Choroid plexus epithelial cell (primary cell): ENCODE data around the gene NFU1.

ENCODE experiments used
- DNase-seq: peaks from one replicate; pipeline ENCODE4 v3.0.0-alpha.2; 2010; ENCODE audit warnings: low read depth
- H3K4me3 ChIP-seq: 2 replicates; pipeline ENCODE4 v1.5.1; 2011; ENCODE audit warnings: low read depth, mild to moderate bottlenecking, control low read depth, low read length, moderate library complexity
- TF ChIP-seq, protein P1 (sequence below): conservative IDR thresholded peaks from 2 replicates; pipeline ENCODE4 v1.5.1; 2011; ENCODE audit warnings: low read depth, mild to moderate bottlenecking, control low read depth, inconsistent platforms, low read length, moderate library complexity

NFU1 gene

DNA sequence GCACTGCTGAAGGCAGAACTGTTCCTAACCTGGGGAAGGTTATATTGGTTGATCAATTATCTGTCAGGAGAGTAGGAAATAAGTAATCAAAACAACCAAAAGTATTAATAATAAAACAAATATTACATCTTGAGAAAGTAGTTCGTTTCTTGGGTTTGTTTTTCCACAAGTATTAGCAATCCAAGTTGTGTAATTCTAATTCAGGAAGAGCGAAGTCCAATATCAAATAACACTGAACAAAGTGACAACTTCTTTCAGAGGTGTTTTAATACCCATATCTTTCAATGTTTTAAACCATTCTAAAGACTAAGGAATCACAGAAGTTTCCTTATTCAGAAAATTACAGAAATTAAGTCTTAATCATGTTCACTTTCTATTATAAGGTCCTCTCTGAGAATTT is 34.6 kb upstream of the NFU1 start:
- no peak for DNase-seq
- no peak overlapping the region for H3K4me3 ChIP-seq
- TF ChIP-seq, protein P1, sequence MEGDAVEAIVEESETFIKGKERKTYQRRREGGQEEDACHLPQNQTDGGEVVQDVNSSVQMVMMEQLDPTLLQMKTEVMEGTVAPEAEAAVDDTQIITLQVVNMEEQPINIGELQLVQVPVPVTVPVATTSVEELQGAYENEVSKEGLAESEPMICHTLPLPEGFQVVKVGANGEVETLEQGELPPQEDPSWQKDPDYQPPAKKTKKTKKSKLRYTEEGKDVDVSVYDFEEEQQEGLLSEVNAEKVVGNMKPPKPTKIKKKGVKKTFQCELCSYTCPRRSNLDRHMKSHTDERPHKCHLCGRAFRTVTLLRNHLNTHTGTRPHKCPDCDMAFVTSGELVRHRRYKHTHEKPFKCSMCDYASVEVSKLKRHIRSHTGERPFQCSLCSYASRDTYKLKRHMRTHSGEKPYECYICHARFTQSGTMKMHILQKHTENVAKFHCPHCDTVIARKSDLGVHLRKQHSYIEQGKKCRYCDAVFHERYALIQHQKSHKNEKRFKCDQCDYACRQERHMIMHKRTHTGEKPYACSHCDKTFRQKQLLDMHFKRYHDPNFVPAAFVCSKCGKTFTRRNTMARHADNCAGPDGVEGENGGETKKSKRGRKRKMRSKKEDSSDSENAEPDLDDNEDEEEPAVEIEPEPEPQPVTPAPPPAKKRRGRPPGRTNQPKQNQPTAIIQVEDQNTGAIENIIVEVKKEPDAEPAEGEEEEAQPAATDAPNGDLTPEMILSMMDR = no peak

DNA sequence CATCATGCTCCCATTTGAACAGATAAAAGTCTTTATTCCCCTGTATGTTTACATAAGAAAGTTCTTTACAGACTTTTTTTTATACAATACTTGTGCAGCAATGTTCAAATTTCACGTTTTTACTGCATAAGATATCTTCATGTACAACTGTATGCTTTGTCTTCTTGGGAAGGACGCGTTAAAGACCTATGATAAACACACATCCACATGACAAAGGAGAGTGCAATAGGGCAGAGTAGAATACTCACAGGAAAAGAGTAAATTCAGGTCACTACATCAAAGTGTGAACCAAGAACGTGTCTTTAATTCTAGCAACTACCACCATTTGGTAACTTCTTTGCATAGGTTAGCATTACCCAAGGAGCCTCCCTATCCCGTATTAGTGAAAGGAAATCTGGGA is 33.7 kb upstream of the NFU1 start:
- no peak for DNase-seq
- H3K4me3 ChIP-seq = no peak overlapping the region
- TF ChIP-seq, protein P1 = no peak

DNA sequence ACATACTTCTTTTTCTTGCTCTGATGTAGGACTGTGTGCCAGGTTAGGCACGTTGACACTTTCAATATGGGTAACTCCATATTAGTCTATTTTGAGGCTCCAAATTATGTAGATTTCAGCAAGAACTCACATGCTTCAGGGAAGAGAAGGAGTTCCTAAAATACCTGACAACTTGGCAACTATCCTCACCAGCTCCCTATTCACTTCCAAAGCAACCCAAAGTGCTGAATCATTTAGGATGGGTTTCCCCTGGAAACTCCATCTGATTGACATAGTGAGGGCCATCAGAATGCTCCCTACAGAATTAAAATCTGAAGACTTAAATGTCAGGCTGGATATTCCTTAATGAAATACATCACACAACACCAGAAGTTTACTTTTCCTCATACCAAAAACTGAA is 32.5 kb upstream of the NFU1 start:
- TF ChIP-seq, protein P1 = no peak
- no peak for DNase-seq
- H3K4me3 ChIP-seq = no peak overlapping the region

DNA sequence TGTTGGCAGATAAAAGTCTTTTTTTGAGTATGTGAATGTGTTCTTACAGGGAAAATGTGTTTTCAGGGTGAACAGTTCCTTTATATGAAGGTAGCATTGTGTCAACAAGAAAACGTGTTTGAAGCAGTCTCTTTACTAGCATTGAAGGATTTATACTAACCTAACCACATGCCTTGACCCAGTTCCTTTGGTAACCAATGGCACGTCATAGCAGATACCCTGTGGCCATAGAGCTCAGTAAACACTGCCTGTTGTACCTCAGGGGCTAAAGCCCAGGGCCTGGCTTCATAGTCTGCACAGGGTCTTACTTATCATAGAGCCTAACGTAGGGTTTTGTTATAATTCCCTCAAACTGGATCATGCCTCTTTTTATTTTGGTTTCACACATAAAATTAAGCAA is 32.1 kb upstream of the NFU1 start:
- no peak for DNase-seq
- TF ChIP-seq, protein P1 = no peak

DNA sequence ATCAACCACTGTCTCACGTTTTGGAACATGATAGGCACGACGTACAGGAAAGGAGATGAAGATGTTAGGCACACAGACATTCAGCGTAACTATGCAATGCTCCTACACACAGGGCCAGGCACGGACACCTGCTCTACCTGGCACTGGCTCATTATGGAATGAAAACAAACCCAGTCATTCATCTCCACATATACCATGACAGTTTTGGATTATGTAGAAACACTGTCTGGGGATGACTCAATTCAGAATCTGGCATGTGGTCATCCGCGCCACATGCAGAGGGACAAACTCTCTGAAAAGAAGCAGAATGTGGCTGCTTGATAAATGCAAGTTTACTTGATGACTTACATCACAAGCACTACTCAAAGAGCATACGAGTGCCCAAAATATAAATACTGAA is 29.5 kb upstream of the NFU1 start:
- peak; percentile 17 for DNase-seq
- H3K4me3 ChIP-seq = no peak overlapping the region
- TF ChIP-seq, protein P1 = no peak

More for the DNA sequence above, 32.1 kb upstream of the NFU1 start:
- no peak overlapping the region for H3K4me3 ChIP-seq

DNA sequence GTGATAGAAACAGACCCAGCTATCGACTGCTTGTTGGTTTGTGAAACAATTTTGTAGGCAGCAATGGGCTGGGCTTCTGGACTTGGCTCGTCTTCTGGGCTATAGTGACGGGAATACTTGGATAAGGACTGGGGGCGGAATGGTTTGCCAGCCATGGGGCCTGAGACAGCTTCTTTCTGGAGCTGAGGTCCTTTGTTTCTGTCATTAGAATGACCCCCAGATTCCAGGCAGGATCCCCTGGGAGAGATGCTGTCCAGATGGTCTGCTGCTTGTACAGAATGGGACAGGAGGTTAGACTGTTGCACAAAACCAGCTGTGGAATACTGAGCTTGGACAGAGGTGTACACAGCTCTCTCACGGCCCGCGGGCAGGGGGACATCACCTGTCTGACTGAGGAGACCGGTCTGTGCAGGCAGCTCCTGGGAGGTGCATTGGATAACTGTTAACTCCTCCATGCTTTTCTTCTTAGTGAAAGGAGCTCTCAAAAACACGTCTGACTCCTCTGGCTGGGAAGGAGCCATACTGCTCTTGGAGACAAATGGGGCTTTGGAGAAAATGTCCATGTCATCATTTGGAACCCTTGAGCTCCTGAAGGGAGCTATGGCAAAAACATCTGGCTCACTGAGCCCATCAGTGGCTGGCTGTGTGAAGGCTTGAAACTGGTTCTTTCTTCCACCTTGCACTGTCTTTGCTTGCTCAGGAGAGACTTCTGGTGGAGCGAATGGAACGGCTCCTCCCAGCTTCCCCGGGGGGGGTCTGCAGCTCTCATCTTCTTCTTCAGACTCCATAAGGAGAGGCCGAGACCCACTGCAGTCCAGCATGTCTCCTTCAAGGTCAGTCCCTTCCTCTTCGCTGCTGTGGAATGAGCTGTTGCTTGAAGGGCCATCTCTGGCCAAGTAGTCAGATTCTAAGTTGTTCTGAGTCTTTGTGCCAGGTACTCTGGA is 28.6 kb upstream of the NFU1 start:
- DNase-seq = no peak
- no peak overlapping the region for H3K4me3 ChIP-seq
- TF ChIP-seq, protein P1 = no peak

DNA sequence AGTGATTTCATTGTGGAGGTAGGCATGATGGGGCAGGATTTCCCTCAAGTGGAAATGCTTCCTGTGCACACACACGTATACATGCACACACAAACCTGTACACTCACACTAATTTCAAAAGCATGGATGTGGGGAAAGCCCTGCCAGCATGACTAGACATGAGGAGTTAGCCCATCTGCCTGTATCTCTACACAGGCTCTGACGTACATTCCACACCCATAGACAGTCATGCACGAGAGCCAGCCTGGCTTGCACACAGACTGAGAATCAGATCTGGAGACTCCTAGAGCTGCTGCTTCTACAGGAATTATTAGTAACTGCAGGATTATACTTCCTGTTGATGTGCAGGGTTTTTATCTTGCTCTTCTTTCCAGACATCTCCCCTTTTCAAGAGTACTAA is 27.3 kb upstream of the NFU1 start:
- no peak overlapping the region for H3K4me3 ChIP-seq
- peak; percentile 52 for DNase-seq
- TF ChIP-seq, protein P1 = no peak
